Measurements from ENCODE around the gene PDE4B.

DNA sequence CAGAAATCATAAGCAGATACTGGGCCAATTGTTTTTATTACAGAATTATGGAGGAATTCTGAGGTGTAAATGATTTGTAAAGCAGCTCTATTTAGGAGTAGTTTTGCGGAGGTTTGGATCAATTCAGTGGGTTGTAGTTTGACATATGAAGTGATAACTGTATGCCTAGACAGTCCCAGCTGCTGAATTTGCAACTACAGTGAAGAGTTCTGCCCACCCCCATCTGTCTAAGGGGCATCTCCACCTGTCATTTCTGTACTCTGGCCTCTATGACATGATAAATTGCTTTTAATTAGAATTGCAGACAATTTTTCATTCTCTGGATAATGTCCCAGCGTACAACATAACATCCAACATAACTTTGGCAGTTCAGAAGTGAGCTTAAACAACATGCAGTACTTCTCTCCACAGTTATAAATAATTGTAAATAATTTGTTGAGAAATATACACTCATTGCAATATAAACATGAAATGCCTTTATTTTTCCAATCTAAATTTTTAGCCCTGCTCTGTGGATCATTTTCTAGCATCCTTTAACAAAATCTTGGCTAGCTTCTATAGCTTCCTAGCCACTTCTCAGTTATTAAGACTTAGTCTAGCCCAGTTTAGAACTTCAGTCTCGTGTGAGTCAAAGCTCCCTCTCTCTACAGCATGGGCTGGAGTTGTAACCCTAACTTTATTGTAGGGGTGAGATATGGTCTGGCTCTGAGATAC lies 52.3 kb downstream of the PDE4B start:
- TF ChIP-seq POLR2A (IDR thresholded peaks at IDR 0.05; ENCODE audit: low read depth, low read length) (no peak), TAF1 (IDR thresholded peaks at IDR 0.05; ENCODE audit: low read depth, low read length) (no peak)
